ENCODE measurements around the gene ZNF385B.
A peak's percentile ranks its signal among the peaks of the same experiment; 100 is the strongest.
"Not testable (repeated sequence)": the region's sequence is repeated elsewhere in the genome, so short reads cannot be mapped to it uniquely, and the experiment has no call there.

Gene ZNF385B

GRCh38 chr2:179636100-179636980 is 225.1 kb downstream of the ZNF385B start:
- no peak for TF ChIP-seq CTCF (conservative IDR thresholded peaks at IDR 0.05)
- peak overlapping the region; percentile 88 for H3K27ac ChIP-seq

- H3K27ac ChIP-seq: not testable (repeated sequence)
These were observed 229.5 kb downstream of the ZNF385B start for GRCh38 chr2:179631769-179632385.

GRCh38 chr2:179629776-179630175 is 231.6 kb downstream of the ZNF385B start:
- H3K27ac ChIP-seq: not testable (repeated sequence)

GRCh38 chr2:179626261-179626660 is 235.2 kb downstream of the ZNF385B start:
- no peak for TF ChIP-seq CTCF (conservative IDR thresholded peaks at IDR 0.05)

GRCh38 chr2:179622635-179623300 is 238.6 kb downstream of the ZNF385B start:
- H3K27ac ChIP-seq: no peak overlapping the region
- TF ChIP-seq CTCF (conservative IDR thresholded peaks at IDR 0.05): no peak

More at GRCh38 chr2:179626261-179626660, 235.2 kb downstream of the ZNF385B start:
- H3K27ac ChIP-seq: no peak overlapping the region

GRCh38 chr2:179622112-179622511 is 239.3 kb downstream of the ZNF385B start:
- no peak for TF ChIP-seq CTCF (conservative IDR thresholded peaks at IDR 0.05)
- no peak overlapping the region for H3K27ac ChIP-seq

- H3K27ac ChIP-seq: no peak overlapping the region
- no peak for TF ChIP-seq CTCF (conservative IDR thresholded peaks at IDR 0.05)
These were observed 241.4 kb downstream of the ZNF385B start for GRCh38 chr2:179619947-179620467.

- H3K27ac ChIP-seq: no peak overlapping the region
- no peak for TF ChIP-seq CTCF (conservative IDR thresholded peaks at IDR 0.05)
These were observed 247.3 kb downstream of the ZNF385B start for GRCh38 chr2:179614121-179614520.

Data from VCaP (cell line).